ENCODE measurements around the gene CCR6. TPM values are rescaled to one million over a fixed set of nuclear protein-coding genes. Genes with fewer than 3 reads are reported as not detected.
"Not testable (repeated sequence)": the region's sequence is repeated elsewhere in the genome, so short reads cannot be mapped to it uniquely, and the experiment has no call there.

Gene CCR6
- polyA plus RNA-seq, 2 of the 4 experiments (the other 2 are of a cell fraction): 0.01 TPM; not detected in 1

DNA sequence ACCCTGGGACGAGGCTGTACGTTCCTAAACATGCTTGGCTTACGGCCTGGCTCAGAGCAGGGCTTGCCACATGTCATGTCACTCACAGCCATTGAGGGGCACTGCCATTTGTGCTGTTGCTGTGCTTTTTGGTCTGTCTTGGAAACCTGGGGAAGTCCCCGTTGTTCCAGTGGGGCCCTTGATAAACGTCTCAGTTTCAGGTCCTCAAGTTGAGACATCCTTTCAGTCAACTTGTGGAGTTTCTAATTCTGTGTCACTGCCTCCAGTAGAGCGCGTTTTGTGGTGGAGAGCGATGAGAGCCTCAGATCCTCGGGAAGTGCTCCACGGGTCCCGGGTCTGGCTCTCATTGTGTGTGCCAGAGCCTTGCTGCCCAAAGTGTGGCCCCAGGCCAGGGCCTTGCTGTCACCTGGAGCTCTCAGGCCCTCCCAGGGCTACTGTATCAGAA lies 43.0 kb upstream of the CCR6 start:
- ATAC-seq (no peak), DNase-seq (ENCODE audit: low read depth in 1 of 2, low spot score in 1 of 2) (no peak), FAIRE-seq (no peak)
- no peak overlapping the region for H3K27ac ChIP-seq
- H3K4me2 ChIP-seq: no peak overlapping the region
- ChIA-PET POLR2A (no interaction called here), CTCF (no interaction called here)
- whole genome bisulfite sequencing (ENCODE audit: missing lambda C conversion rate): 63% methylated on average over 6 of the region's 11 CpGs
- H3K4me3 ChIP-seq: no peak overlapping the region
- TF ChIP-seq CEBPB (IDR thresholded peaks at IDR 0.05) (no peak), EHMT2 (IDR thresholded peaks at IDR 0.05; ENCODE audit: low read depth) (no peak), ZNF302 (CRISPR knock-in tag; IDR thresholded peaks at IDR 0.05) (no peak), CHD4 (IDR thresholded peaks at IDR 0.05; ENCODE audit: borderline replicate concordance) (no peak), EP300 (IDR thresholded peaks at IDR 0.05) (no peak), HOXA7 (CRISPR knock-in tag; IDR thresholded peaks at IDR 0.05) (no peak)
- TF ChIP-seq, protein P1, sequence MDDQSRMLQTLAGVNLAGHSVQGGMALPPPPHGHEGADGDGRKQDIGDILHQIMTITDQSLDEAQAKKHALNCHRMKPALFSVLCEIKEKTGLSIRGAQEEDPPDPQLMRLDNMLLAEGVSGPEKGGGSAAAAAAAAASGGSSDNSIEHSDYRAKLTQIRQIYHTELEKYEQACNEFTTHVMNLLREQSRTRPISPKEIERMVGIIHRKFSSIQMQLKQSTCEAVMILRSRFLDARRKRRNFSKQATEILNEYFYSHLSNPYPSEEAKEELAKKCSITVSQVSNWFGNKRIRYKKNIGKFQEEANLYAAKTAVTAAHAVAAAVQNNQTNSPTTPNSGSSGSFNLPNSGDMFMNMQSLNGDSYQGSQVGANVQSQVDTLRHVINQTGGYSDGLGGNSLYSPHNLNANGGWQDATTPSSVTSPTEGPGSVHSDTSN (IDR thresholded peaks at IDR 0.05): no peak
- H3K4me1 ChIP-seq: no peaks in the 10 kb centered on the region
- H3K9me3 ChIP-seq: no peaks in the 10 kb centered on the region

DNA sequence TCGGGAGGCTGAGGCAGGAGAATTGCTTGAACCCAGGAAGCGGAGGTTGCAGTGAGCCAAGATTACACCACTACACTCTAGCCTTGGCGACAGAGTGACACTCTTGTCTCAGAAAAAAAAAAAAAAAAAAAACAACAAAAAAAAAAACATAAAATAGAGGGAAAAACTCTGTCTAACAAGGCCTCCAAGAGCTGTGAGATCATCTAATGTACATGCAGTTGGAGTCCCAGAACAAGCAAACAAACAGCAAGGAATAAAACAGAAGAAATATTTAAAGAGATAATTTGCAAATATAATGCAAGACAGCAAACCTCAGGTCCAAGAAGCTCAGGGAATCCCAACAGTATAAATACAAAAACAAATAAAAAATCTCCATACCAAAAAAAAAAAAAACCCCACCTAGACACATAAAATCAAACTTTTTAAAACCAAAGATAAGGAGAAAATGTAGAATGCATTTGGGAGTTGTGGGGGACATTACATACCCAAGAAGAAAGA lies 35.0 kb upstream of the CCR6 start:
- no CpG with 5 or more reads among the region's 3 CpGs for WGBS (ENCODE audit: missing lambda C conversion rate)
- Histone ChIP-seq H3K4me1 (no peaks in the 10 kb centered on the region), H3K4me2 (no peak overlapping the region), H3K27ac (no peak overlapping the region), H3K9me3 (no peaks in the 10 kb centered on the region), H3K4me3 (no peak overlapping the region)
- ChIA-PET POLR2A (no interaction called here), CTCF (interaction anchor here (0.7 kb wide), 1 partner anchor 22 kb away, joined by 3 read pairs; no protein-coding TSS in a partner anchor)
- DNase-seq (ENCODE audit: low read depth in 1 of 2, low spot score in 1 of 2) (no peak), ATAC-seq (no peak), FAIRE-seq (no peak)
- TF ChIP-seq ZNF302 (CRISPR knock-in tag; IDR thresholded peaks at IDR 0.05): no peak
- TF ChIP-seq, protein P2, sequence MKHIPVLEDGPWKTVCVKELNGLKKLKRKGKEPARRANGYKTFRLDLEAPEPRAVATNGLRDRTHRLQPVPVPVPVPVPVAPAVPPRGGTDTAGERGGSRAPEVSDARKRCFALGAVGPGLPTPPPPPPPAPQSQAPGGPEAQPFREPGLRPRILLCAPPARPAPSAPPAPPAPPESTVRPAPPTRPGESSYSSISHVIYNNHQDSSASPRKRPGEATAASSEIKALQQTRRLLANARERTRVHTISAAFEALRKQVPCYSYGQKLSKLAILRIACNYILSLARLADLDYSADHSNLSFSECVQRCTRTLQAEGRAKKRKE (CRISPR knock-in tag; IDR thresholded peaks at IDR 0.05; ENCODE audit: low read depth): no peak
- TF ChIP-seq POLR2AphosphoS2 (conservative IDR thresholded peaks at IDR 0.05; ENCODE audit: low read length): no peak
- no peak for TF ChIP-seq RAD21 (conservative IDR thresholded peaks at IDR 0.05 in 1 of 2, IDR thresholded peaks at IDR 0.05 in 1 of 2)
- no peak for TF ChIP-seq EHMT2 (IDR thresholded peaks at IDR 0.05; ENCODE audit: low read depth)
- TF ChIP-seq POLR2A (IDR thresholded peaks at IDR 0.05; ENCODE audit: low read length): no peak
- TF ChIP-seq HEYL (CRISPR knock-in tag; IDR thresholded peaks at IDR 0.05): no peak
- TF ChIP-seq RCOR1 (IDR thresholded peaks at IDR 0.05; ENCODE audit: low read depth, low read length): no peak
- no peak for TF ChIP-seq CBX8 (IDR thresholded peaks at IDR 0.05)
- TF ChIP-seq RNF2 (IDR thresholded peaks at IDR 0.05; ENCODE audit: borderline replicate concordance, low read depth): no peak
- no peak for TF ChIP-seq GATA3 (IDR thresholded peaks at IDR 0.05; ENCODE audit: borderline replicate concordance)
- no peak for TF ChIP-seq NFE2L2 (conservative IDR thresholded peaks at IDR 0.05; ENCODE audit: low read length)

DNA sequence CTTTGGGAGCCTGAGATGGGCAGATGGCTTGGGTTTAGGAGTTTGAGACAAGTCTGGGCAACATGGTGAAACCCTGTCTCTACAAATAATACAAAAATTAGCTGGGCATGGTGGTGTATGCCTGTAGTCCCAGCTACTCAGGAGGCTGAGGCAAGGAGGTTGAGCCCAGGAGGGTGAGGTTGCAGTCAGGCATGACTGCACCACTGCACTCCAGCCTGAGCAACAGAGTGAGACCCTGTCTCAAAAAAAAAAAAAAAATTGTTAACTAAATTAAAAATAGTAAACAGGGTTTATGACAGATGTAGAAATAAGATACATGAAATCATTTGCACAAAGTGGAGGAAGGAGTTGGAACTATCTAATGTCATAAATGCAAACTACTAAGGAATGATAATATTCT lies 34.2 kb upstream of the CCR6 start:
- ATAC-seq, POLR2A ChIA-PET: not testable (repeated sequence)

DNA sequence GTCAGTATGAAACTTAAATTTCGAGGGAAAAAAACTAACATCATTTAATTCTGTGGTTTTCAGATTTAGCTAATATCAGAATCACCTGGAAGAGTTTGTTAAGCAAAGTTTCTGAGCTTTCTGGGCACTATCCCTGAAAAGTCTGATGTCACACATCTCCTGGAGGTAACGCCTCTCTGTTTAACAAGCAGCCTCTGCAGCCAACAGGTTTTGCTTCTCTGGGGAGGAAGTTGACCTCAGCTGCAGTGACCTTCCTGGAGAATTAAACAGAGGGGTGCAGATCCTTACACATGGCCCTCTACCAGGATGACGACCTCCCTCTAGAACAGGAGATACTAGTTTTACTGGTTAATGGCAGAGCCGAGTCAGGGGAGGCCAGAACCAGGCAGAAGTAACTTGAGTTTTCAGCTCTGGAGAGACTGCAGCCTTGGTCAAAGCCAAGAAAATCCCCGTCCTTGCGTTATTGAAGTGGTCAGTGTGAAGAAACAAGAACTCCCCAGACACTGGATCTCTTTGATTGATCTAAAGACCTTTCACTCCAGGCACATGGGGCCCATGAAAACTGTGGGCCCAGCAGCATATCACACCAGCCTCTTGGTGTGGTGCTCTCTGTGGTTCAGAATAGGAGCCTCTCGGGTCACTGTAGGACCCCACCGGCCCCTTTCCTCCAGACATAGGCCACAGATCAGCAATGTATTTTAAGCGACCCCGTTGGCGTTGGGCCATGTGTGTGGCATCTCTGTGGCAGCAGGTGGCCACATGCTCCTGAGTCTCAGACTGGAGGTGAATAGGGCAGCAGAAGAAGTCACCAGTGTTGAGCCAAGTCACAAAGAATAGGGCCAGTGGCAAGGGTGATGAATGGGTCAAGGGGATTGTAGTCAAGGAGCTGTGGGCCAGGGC lies 33.4 kb upstream of the CCR6 start:
- FAIRE-seq: no peak
- CTCF ChIA-PET: no interaction called here
- TF ChIP-seq ZNF302 (CRISPR knock-in tag; IDR thresholded peaks at IDR 0.05): no peak
- no peak for TF ChIP-seq RFX5 (IDR thresholded peaks at IDR 0.05)
- TF ChIP-seq MAFK (IDR thresholded peaks at IDR 0.05; ENCODE audit: partially characterized antibody): no peak
- no peak for TF ChIP-seq CHD4 (IDR thresholded peaks at IDR 0.05; ENCODE audit: borderline replicate concordance)
- TF ChIP-seq, protein P3, sequence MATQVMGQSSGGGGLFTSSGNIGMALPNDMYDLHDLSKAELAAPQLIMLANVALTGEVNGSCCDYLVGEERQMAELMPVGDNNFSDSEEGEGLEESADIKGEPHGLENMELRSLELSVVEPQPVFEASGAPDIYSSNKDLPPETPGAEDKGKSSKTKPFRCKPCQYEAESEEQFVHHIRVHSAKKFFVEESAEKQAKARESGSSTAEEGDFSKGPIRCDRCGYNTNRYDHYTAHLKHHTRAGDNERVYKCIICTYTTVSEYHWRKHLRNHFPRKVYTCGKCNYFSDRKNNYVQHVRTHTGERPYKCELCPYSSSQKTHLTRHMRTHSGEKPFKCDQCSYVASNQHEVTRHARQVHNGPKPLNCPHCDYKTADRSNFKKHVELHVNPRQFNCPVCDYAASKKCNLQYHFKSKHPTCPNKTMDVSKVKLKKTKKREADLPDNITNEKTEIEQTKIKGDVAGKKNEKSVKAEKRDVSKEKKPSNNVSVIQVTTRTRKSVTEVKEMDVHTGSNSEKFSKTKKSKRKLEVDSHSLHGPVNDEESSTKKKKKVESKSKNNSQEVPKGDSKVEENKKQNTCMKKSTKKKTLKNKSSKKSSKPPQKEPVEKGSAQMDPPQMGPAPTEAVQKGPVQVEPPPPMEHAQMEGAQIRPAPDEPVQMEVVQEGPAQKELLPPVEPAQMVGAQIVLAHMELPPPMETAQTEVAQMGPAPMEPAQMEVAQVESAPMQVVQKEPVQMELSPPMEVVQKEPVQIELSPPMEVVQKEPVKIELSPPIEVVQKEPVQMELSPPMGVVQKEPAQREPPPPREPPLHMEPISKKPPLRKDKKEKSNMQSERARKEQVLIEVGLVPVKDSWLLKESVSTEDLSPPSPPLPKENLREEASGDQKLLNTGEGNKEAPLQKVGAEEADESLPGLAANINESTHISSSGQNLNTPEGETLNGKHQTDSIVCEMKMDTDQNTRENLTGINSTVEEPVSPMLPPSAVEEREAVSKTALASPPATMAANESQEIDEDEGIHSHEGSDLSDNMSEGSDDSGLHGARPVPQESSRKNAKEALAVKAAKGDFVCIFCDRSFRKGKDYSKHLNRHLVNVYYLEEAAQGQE (IDR thresholded peaks at IDR 0.05): no peak
- TF ChIP-seq EHMT2 (IDR thresholded peaks at IDR 0.05; ENCODE audit: low read depth): no peak
- no peak for TF ChIP-seq PHF8 (IDR thresholded peaks at IDR 0.05; ENCODE audit: borderline replicate concordance, low read depth)
- TF ChIP-seq NR3C1 (IDR thresholded peaks at IDR 0.05): no peak
- TF ChIP-seq, protein P4, sequence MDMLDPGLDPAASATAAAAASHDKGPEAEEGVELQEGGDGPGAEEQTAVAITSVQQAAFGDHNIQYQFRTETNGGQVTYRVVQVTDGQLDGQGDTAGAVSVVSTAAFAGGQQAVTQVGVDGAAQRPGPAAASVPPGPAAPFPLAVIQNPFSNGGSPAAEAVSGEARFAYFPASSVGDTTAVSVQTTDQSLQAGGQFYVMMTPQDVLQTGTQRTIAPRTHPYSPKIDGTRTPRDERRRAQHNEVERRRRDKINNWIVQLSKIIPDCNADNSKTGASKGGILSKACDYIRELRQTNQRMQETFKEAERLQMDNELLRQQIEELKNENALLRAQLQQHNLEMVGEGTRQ (IDR thresholded peaks at IDR 0.05): no peak

More for the DNA sequence above, 34.2 kb upstream of the CCR6 start:
- H3K27ac ChIP-seq; H3K9me3 ChIP-seq; CTCF ChIA-PET; FAIRE-seq; H3K4me3 ChIP-seq; H3K4me2 ChIP-seq; DNase-seq (ENCODE audit: low read depth in 1 of 2, low spot score in 1 of 2); H3K4me1 ChIP-seq: not testable (repeated sequence)

More for the DNA sequence above, 33.4 kb upstream of the CCR6 start:
- ATAC-seq (no peak), DNase-seq (ENCODE audit: low read depth in 1 of 2, low spot score in 1 of 2) (no peak)
- POLR2A ChIA-PET: no interaction called here
- no peaks in the 10 kb centered on the region for H3K9me3 ChIP-seq
- no peak overlapping the region for H3K27ac ChIP-seq
- H3K4me1 ChIP-seq: no peaks in the 10 kb centered on the region
- H3K4me3 ChIP-seq: no peak overlapping the region
- 48% methylated on average over 9 of the region's 11 CpGs for WGBS (ENCODE audit: missing lambda C conversion rate)
- no peak overlapping the region for H3K4me2 ChIP-seq
